Sigmoid colon (tissue), 7 donors: ENCODE results near the gene ACOX3. TPM values are rescaled to one million over a fixed set of nuclear protein-coding genes. Genes with fewer than 3 reads are reported as not detected.
A peak's percentile ranks its signal among the peaks of the same experiment; 100 is the strongest.
"Not testable (repeated sequence)": the region's sequence is repeated elsewhere in the genome, so short reads cannot be mapped to it uniquely, and the experiment has no call there.

Experiments
- DNase-seq: peaks from one replicate; pipeline ENCODE4 v3.0.0-alpha.2; 2019
- H3K27ac ChIP-seq, 4 donors: fragments of 200-600 bp; sonication (generic); one replicate each; pipeline ENCODE4 v1.5.1; 2016 to 2019; ENCODE audit warnings: mild to moderate bottlenecking in 1 of 4
- H3K27me3 ChIP-seq, 3 donors: fragments of 200-600 bp; sonication (generic); one replicate each; pipeline ENCODE4 v1.5.1; 2019; ENCODE audit warnings: mild to moderate bottlenecking in 1 of 3
- H3K36me3 ChIP-seq, 4 donors: fragments of 200-600 bp; sonication (generic); one replicate each; pipeline ENCODE4 v1.5.1; 2016 to 2019
- H3K4me1 ChIP-seq, 4 donors: fragments of 200-600 bp; sonication (generic); one replicate each; pipeline ENCODE4 v1.5.1; 2017 to 2019
- H3K4me3 ChIP-seq, 4 donors: fragments of 200-600 bp; sonication (generic); one replicate each; pipeline ENCODE4 v1.5.1; 2017 to 2019; ENCODE audit warnings: mild to moderate bottlenecking in 2 of 4, moderate library complexity in 1 of 4
- H3K9me3 ChIP-seq, 4 donors: fragments of 200-600 bp in 3 of 4; sonication (generic) in 3 of 4; one replicate each; pipeline versions ENCODE4 v1.5.1 to v1.6.1; 2013 to 2019
- EP300 ChIP-seq, 4 donors: sonication (generic); formaldehyde crosslinking; IDR thresholded peaks; one replicate each; pipeline ENCODE4 v1.6.1; 2017; ENCODE audit warnings: antibody characterized with exemption in 4 of 4
- POLR2A ChIP-seq, 2 donors: fragments of 450-650 bp; IDR thresholded peaks; one replicate each; pipeline ENCODE4 v1.6.1; 2016; ENCODE audit warnings: antibody characterized with exemption in 2 of 2, mild to moderate bottlenecking in 2 of 2, moderate library complexity in 2 of 2
- POLR2AphosphoS5 ChIP-seq, 4 donors: sonication (generic); formaldehyde crosslinking; IDR thresholded peaks; one replicate each; pipeline ENCODE4 v1.6.1; 2017; ENCODE audit warnings: antibody characterized with exemption in 4 of 4
- WGBS, 2 donors: extraction: QIAGEN DNeasy Blood & Tissue Kit; methylation state at CpG; one replicate each; pipeline ENCODE4 v1.1.7; 2013; 5-methylcytosine and 5-hydroxymethylcytosine counted together
- intact Hi-C: fragments of 100-400 bp; cut with DNase I; formaldehyde crosslinking; loops from one replicate; pipeline ENCODE4 v1.15.1; 2023
- polyA plus RNA-seq, 3 donors: library from polyadenylated mRNA; stranded (reverse); fragments of 200-250 nt; gene quantifications; one replicate each; pipeline ENCODE4 v1.2.3, GENCODE V29; 2013
- total RNA-seq, 4 donors: library from RNA; depleted of rRNA; stranded (reverse); fragments of >200 nt; gene quantifications; one replicate each; pipeline ENCODE4 v1.1.0, GENCODE V29; 2016
- TF ChIP-seq, protein P1 (sequence below), 4 experiments: fragments of 450-650 bp in 3 of 4; fragments of 200-600 bp in 1 of 4; IDR thresholded peaks; one replicate each; pipeline ENCODE4 v1.5.1; 2016 to 2019; ENCODE audit warnings: antibody characterized with exemption in 4 of 4, mild to moderate bottlenecking in 3 of 4, moderate library complexity in 2 of 4
- donor health status: healthy with polysubstance abuse.
- donor health status: Bipolar disorder and iron deficiency.
- donor health status: healthy.

The ACOX3 gene
- total and polyA plus RNA-seq, 7 donors: 8.4 to 51.0 (median 24.8) TPM

DNA sequence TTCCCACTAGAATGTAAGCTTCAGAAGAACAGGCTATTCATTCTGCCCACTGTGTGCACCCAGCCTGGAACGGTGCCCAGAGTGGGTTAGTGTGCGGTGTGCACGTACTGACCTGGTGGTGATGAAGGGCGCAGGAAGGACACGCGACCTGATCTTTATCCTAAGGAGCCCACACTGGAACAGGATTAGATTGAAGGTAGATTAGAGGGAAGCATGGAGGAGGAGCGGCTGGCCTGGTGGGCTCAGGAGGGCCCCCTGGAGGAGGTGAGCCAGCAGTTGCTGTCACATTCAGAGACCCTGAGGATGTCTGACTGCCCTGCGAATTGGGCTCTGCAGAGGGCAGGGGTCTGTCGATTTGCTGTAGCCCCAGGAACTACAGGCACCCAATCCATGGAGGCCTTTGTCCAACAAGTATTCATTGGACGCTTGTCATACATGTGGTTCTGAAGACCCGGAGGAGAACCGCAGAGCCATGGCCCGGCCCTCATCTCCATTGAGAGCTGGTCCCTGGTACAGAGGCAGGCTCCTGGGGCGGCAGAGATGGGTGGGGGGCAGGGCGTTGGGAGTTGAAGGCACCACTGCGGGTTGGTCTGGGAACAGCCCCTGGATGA, 97.8 kb downstream of the ACOX3 start:
- 84 to 88% methylated on average over 16 of the region's 16 CpGs for WGBS, 2 donors
- intact Hi-C loops: no loop called here
- TF ChIP-seq POLR2A (IDR thresholded peaks at IDR 0.05): no peak
- TF ChIP-seq POLR2AphosphoS5 (IDR thresholded peaks at IDR 0.05): no peak
- TF ChIP-seq, protein P1, sequence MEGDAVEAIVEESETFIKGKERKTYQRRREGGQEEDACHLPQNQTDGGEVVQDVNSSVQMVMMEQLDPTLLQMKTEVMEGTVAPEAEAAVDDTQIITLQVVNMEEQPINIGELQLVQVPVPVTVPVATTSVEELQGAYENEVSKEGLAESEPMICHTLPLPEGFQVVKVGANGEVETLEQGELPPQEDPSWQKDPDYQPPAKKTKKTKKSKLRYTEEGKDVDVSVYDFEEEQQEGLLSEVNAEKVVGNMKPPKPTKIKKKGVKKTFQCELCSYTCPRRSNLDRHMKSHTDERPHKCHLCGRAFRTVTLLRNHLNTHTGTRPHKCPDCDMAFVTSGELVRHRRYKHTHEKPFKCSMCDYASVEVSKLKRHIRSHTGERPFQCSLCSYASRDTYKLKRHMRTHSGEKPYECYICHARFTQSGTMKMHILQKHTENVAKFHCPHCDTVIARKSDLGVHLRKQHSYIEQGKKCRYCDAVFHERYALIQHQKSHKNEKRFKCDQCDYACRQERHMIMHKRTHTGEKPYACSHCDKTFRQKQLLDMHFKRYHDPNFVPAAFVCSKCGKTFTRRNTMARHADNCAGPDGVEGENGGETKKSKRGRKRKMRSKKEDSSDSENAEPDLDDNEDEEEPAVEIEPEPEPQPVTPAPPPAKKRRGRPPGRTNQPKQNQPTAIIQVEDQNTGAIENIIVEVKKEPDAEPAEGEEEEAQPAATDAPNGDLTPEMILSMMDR (IDR thresholded peaks at IDR 0.05): no peak
- Histone ChIP-seq H3K36me3 (no peaks in the 10 kb centered on the region), H3K27me3 (no peaks in the 10 kb centered on the region), H3K4me3 (no peak overlapping the region), H3K27ac (peak overlapping the region; percentile 18 to 78 (median 58)), H3K9me3 (no peaks in the 10 kb centered on the region), H3K4me1 (peaks cover 0 to 54% (median 49%) of the 10 kb centered on the region in 4 donors)
- peak; percentile 65 for DNase-seq

- TF ChIP-seq POLR2A (IDR thresholded peaks at IDR 0.05): no peak
- TF ChIP-seq POLR2AphosphoS5 (IDR thresholded peaks at IDR 0.05): peak in 2 of 4 donors; percentile 20 to 24
- H3K27me3 ChIP-seq: no peaks in the 10 kb centered on the region
- 84 to 92% methylated on average over 10 of the region's 10 CpGs for WGBS, 2 donors
- H3K27ac ChIP-seq: peak overlapping the region; percentile 63 to 80 (median 77)
- no peak overlapping the region for H3K4me3 ChIP-seq
- H3K36me3 ChIP-seq: no peaks in the 10 kb centered on the region
- peaks cover 0 to 49% (median 45%) of the 10 kb centered on the region in 4 donors for H3K4me1 ChIP-seq
- intact Hi-C loops: no loop called here
- DNase-seq: peak; percentile 79
- H3K9me3 ChIP-seq: peaks cover 0 to 2% (median 0%) of the 10 kb centered on the region in 4 donors
Observed at GRCh38 chr4:8341691-8342090, 98.8 kb downstream of the ACOX3 start.

DNA sequence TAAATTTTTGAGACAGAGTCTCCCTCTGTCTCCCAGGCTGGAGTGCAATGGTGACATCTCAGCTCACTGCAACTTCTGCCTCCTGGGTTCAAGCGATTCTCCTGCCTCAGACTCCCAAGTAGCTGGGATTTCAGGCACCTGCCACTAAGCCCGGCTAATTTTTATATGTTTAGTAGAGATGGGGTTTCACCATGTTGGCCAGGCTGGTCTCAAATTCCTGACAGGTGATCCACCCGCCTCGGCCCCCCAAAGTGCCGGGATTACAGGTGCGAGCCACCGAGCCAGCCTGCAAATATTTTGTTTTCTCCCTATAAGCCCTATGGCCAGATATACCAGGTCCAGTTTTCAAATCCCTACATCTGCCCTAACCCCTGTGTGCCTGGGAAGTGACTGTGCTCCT, 99.2 kb downstream of the ACOX3 start:
- WGBS, 2 donors: 88 to 90% methylated on average over 7 of the region's 7 CpGs
- H3K9me3 ChIP-seq, DNase-seq, intact Hi-C loops, H3K36me3 ChIP-seq, H3K4me3 ChIP-seq, H3K27me3 ChIP-seq: not testable (repeated sequence)
- Histone ChIP-seq H3K27ac (peak overlapping the region; percentile 63 to 80 (median 77)), H3K4me1 (peaks cover 0 to 45% (median 41%) of the 10 kb centered on the region in 4 donors)

DNA sequence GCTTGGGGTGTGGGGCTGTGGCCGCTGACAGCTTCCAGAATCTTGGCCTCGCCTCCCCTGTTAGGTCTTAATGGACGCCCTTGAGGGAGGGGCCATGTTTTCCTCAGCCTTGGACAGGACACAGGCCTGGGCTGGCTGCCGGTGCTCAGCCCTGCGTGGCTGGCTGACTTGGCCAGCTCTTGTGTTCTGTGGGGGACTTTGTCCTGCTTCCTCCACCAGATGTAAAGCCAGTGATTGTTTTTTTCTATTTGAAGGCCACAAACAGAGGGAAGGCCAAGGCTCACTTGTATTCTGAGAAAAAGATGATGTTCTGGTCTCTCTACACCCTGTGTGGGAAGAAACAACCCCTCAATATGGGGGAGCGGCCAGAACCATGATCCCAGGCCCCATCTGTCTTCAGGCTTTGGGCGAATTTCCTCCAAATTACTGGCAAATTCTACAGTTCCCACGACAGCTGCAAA, 99.7 kb downstream of the ACOX3 start:
- peak overlapping the region; percentile 63 to 80 (median 77) for H3K27ac ChIP-seq
- peaks cover 0 to 44% (median 40%) of the 10 kb centered on the region in 4 donors for H3K4me1 ChIP-seq
- intact Hi-C loops: loop anchor here (1.0 kb wide), 1 partner anchor 21 kb away; no protein-coding TSS in a partner anchor
- TF ChIP-seq EP300 (IDR thresholded peaks at IDR 0.05) (peak in 1 of 4 donors; percentile 34), POLR2AphosphoS5 (IDR thresholded peaks at IDR 0.05) (peak; percentile 69 to 89 (median 84)), POLR2A (IDR thresholded peaks at IDR 0.05) (no peak)
- TF ChIP-seq, protein P1 (IDR thresholded peaks at IDR 0.05): no peak
- H3K9me3 ChIP-seq: peaks cover 0 to 4% (median 0%) of the 10 kb centered on the region in 4 donors
- no peaks in the 10 kb centered on the region for H3K27me3 ChIP-seq
- DNase-seq: peak; percentile 96
- 64 to 69% methylated on average over 8 of the region's 8 CpGs for WGBS, 2 donors
- H3K4me3 ChIP-seq: no peak overlapping the region
- no peaks in the 10 kb centered on the region for H3K36me3 ChIP-seq

DNA sequence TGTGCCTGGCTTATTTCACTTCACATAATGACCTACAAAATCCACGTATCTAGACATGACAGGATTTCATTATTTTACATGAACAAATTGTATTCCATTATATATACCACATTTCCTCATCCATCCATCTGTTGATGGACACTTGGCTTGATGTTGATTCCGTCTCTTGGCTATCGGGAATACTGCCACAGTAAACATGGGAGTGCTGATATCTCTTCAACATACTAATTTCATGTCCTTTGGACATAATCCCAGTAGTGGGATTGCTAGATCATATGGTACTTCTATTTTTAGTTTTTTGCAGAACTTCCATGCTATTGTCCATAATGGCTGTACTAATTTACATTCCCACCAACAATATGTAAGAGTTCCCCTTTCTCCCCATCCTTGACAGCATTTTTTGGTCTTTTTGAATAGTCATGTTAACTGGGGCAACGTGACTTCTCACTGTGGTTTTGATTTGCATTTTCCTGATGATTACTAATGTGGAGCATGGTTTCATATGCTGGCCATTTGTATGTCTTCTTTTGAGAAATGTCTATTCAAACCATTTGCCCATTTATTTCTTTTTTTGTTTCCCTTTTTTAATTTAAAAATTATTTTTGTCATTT, 102.1 kb downstream of the ACOX3 start:
- WGBS, 2 donors: 51 to 68% methylated on average over 4 of the region's 4 CpGs
- Histone ChIP-seq H3K9me3 (peaks cover 0 to 4% (median 0%) of the 10 kb centered on the region in 4 donors), H3K36me3 (no peaks in the 10 kb centered on the region), H3K27me3 (no peaks in the 10 kb centered on the region), H3K4me1 (peaks cover 0 to 37% (median 36%) of the 10 kb centered on the region in 4 donors), H3K27ac (no peak overlapping the region), H3K4me3 (no peak overlapping the region)
- DNase-seq: no peak
- no peak for TF ChIP-seq POLR2AphosphoS5 (IDR thresholded peaks at IDR 0.05)
- no peak for TF ChIP-seq POLR2A (IDR thresholded peaks at IDR 0.05)
- no peak for TF ChIP-seq EP300 (IDR thresholded peaks at IDR 0.05)
- TF ChIP-seq, protein P1 (IDR thresholded peaks at IDR 0.05): no peak
- intact Hi-C loops: no loop called here
